ENCODE results near the gene TBC1D13. TPM values are rescaled to one million over a fixed set of nuclear protein-coding genes. Genes with fewer than 3 reads are reported as not detected.
"Not testable (repeated sequence)": the region's sequence is repeated elsewhere in the genome, so short reads cannot be mapped to it uniquely, and the experiment has no call there.

Gene TBC1D13
- total RNA-seq, 1 experiment from 2014 or later: 12.0 TPM

- no peak for DNase-seq (ENCODE audit: low spot score)
Measured at GRCh38 chr9:128845186-128845931, 58.3 kb downstream of the TBC1D13 start.

- DNase-seq (ENCODE audit: low spot score): no peak
Measured at GRCh38 chr9:128846680-128847030, 59.6 kb downstream of the TBC1D13 start.

GRCh38 chr9:128847803-128848202 lies 60.8 kb downstream of the TBC1D13 start:
- DNase-seq (ENCODE audit: low spot score): no peak

- not testable (repeated sequence) for DNase-seq (ENCODE audit: low spot score)
Measured at GRCh38 chr9:128851024-128851423, 64.0 kb downstream of the TBC1D13 start.

GRCh38 chr9:128851779-128852600 lies 64.9 kb downstream of the TBC1D13 start:
- not testable (repeated sequence) for DNase-seq (ENCODE audit: low spot score)

DNA sequence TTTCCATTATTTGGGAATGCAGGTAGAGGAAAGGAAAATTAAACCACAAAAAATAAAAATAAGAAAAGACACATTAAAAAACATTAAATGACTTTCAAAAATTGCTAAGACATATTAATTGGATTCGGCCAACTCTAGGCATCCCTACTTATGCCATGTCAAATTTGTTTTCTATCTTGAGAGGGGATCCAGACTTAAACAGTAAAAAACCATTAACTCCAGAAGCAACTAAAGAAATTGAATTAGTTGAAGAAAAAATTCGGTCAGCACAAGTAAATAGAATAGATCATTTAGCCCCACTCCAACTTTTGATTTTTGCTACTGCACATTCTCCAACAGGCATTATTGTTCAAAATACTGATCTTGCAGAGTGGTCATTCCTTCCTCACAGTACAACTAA lies 65.6 kb downstream of the TBC1D13 start:
- DNase-seq (ENCODE audit: low spot score): not testable (repeated sequence)

DNA sequence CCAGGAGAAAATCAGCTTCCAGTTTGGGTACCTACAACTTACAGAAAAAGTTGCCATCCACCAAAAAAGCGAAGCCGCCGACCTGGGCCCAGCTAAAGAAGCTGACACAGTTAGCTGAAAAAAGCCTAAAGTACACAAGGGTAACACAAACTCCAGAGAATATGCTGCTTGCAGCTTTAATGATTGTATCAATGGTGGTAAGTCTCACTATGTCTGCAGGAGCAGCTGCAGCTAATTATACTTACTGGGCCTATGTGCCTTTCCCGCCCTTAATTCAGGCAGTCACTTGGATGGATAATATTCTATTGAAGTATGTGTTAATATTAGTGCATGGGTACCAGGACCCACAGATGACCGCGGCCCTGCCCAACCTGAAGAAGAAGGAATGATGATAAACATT lies 67.4 kb downstream of the TBC1D13 start:
- not testable (repeated sequence) for DNase-seq (ENCODE audit: low spot score)

- DNase-seq (ENCODE audit: low spot score): not testable (repeated sequence)
Measured at GRCh38 chr9:128858476-128858875, 71.4 kb downstream of the TBC1D13 start.

Other genes with a start within 250 kb of the TBC1D13 start
- 46.5 and 52.8 TPM in 2 replicates for gene SPTAN1, start 234.7 kb upstream of the TBC1D13 start, total RNA-seq (2014; rRNA removed; shearing (Covaris generic))
- gene DYNC2I2, start 130.4 kb upstream of the TBC1D13 start, total RNA-seq (2014; rRNA removed; shearing (Covaris generic)): 56.9 and 69.0 TPM in 2 replicates
- gene SET, start 98.0 kb upstream of the TBC1D13 start, total RNA-seq (2014; rRNA removed; shearing (Covaris generic)): 568 and 655 TPM in 2 replicates
- gene PKN3, start 84.8 kb upstream of the TBC1D13 start, total RNA-seq (2014; rRNA removed; shearing (Covaris generic)): 1.9 and 2.8 TPM in 2 replicates
- 46.4 and 57.8 TPM in 2 replicates for gene ZDHHC12, start 63.1 kb upstream of the TBC1D13 start, total RNA-seq (2014; rRNA removed; shearing (Covaris generic))
- 12.4 and 21.5 TPM in 2 replicates for gene ZER1, start 15.3 kb upstream of the TBC1D13 start, total RNA-seq (2014; rRNA removed; shearing (Covaris generic))
- gene ENDOG, start 31.2 kb downstream of the TBC1D13 start, total RNA-seq (2014; rRNA removed; shearing (Covaris generic)): 13.5 and 17.4 TPM in 2 replicates
- gene SPOUT1, start 42.5 kb downstream of the TBC1D13 start, total RNA-seq (2014; rRNA removed; shearing (Covaris generic)): 16.7 and 39.2 TPM in 2 replicates
- gene KYAT1, start 94.7 kb downstream of the TBC1D13 start, total RNA-seq (2014; rRNA removed; shearing (Covaris generic)): 7.1 and 7.3 TPM in 2 replicates
- 17.8 and 26.8 TPM in 2 replicates for gene LRRC8A, start 94.9 kb downstream of the TBC1D13 start, total RNA-seq (2014; rRNA removed; shearing (Covaris generic))
- not detected in 2 replicates for gene PHYHD1, start 133.7 kb downstream of the TBC1D13 start, total RNA-seq (2014; rRNA removed; shearing (Covaris generic))
- 23.3 and 28.3 TPM in 2 replicates for gene DOLK, start 160.3 kb downstream of the TBC1D13 start, total RNA-seq (2014; rRNA removed; shearing (Covaris generic))
- gene NUP188, start 160.4 kb downstream of the TBC1D13 start, total RNA-seq (2014; rRNA removed; shearing (Covaris generic)): 37.0 and 51.6 TPM in 2 replicates
- gene SH3GLB2, start 241.1 kb downstream of the TBC1D13 start, total RNA-seq (2014; rRNA removed; shearing (Covaris generic)): 14.0 and 17.2 TPM in 2 replicates
- gene MIGA2, start 249.4 kb downstream of the TBC1D13 start, total RNA-seq (2014; rRNA removed; shearing (Covaris generic)): 9.3 and 18.2 TPM in 2 replicates